ENCODE data around the gene WNT6.

DNA sequence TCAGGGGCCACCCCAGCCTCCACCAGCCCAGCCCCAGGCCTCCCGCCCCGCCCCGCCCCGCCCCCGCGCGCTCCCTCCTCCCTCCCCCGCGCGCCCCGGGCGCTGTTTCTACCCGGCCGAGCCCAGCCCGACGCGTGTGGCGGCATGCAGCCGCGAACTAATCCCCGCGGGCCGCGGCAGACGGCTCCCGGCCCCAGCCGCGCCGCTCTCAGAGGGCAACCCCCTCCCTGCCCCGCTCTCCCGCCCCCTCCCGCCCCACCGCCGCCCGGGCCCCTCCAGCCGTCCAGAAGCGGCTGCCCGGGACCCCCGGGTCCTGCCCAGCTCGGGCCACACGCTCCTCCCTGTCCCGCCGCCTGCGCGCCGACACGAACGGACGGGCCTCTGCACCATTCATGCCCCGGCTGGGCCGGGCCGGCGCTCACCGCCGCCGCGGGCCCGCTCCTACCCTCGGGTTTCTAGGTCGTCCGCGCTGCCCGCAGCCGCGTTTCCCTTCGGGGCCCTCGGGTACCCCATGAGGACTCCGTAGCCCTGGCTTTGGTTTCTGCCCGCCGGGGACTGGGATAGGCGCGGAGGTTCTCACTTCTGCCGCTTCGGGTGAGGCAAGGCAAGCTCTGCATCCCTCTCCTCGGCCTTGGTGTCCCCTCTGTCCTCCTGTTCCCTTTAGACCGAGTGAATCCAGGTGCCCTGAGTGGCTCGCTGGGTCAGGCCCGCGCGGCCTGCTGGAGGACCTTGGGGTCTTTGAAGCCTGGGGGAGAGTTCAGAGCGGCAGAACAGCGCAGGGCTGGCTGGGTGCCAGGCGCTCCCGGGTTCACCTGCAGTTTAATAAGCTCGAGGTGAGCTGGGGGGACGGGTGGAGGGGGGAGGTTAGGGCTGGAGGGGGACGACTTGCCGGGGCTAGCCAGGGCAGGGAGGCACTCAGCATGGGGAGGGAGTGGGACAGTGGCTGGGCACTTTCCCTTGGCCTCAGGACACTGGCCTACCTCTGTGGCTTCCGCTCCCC lies 24.2 kb downstream of the WNT6 start:
- no peak for TF ChIP-seq POLR2A (IDR thresholded peaks at IDR 0.05)
- TF ChIP-seq, protein P1, sequence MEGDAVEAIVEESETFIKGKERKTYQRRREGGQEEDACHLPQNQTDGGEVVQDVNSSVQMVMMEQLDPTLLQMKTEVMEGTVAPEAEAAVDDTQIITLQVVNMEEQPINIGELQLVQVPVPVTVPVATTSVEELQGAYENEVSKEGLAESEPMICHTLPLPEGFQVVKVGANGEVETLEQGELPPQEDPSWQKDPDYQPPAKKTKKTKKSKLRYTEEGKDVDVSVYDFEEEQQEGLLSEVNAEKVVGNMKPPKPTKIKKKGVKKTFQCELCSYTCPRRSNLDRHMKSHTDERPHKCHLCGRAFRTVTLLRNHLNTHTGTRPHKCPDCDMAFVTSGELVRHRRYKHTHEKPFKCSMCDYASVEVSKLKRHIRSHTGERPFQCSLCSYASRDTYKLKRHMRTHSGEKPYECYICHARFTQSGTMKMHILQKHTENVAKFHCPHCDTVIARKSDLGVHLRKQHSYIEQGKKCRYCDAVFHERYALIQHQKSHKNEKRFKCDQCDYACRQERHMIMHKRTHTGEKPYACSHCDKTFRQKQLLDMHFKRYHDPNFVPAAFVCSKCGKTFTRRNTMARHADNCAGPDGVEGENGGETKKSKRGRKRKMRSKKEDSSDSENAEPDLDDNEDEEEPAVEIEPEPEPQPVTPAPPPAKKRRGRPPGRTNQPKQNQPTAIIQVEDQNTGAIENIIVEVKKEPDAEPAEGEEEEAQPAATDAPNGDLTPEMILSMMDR (IDR thresholded peaks at IDR 0.05) = no peak

All from esophagus squamous epithelium (tissue), 4 donors.